ENCODE data around the gene DOCK1. TPM values are rescaled to one million over a fixed set of nuclear protein-coding genes. Genes with fewer than 3 reads are reported as not detected.

Gene DOCK1
- total RNA-seq, 1 donor from 2014 or later, result 16.8 TPM

DNA sequence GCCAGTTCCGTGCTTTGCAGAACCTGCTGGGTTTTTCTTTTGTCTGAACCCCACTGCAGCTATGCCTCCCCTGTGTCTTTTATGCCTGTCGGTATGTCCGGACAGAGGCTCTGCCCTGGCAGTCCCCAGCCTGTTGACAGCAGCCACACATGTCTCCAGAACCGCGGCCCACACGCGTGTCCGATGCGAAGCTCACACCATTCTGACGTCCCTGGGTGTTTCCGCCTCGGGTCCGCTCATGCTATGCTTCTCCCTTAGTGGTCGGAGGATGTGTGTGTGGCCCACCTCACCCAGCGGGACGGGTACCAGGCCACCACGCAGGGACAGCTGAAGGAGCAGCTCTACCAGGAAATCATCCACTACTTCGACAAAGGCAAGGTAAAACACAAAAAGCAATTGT is 479.3 kb downstream of the DOCK1 start:
- no peaks in the 10 kb centered on the region for H3K27me3 ChIP-seq (ENCODE audit: low read depth)
- intact Hi-C loops (cut with micrococcal nuclease), result no loop called here
- H3K9me3 ChIP-seq (replicated peaks), result no peaks in the 10 kb centered on the region

GRCh38 chr10:127385066-127385465 is 479.8 kb downstream of the DOCK1 start:
- DNase-seq, result no peak
- Histone ChIP-seq H3K27ac (replicated peaks) (no peak overlapping the region), H3K27me3 (ENCODE audit: low read depth) (no peaks in the 10 kb centered on the region), H3K36me3 (peaks cover 57% of the 10 kb centered on the region), H3K9me3 (replicated peaks) (no peaks in the 10 kb centered on the region), H3K4me1 (no peaks in the 10 kb centered on the region), H3K4me3 (no peak overlapping the region)
- TF ChIP-seq, protein P1, sequence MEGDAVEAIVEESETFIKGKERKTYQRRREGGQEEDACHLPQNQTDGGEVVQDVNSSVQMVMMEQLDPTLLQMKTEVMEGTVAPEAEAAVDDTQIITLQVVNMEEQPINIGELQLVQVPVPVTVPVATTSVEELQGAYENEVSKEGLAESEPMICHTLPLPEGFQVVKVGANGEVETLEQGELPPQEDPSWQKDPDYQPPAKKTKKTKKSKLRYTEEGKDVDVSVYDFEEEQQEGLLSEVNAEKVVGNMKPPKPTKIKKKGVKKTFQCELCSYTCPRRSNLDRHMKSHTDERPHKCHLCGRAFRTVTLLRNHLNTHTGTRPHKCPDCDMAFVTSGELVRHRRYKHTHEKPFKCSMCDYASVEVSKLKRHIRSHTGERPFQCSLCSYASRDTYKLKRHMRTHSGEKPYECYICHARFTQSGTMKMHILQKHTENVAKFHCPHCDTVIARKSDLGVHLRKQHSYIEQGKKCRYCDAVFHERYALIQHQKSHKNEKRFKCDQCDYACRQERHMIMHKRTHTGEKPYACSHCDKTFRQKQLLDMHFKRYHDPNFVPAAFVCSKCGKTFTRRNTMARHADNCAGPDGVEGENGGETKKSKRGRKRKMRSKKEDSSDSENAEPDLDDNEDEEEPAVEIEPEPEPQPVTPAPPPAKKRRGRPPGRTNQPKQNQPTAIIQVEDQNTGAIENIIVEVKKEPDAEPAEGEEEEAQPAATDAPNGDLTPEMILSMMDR (IDR thresholded peaks at IDR 0.05; ENCODE audit: borderline replicate concordance), result no peak
- intact Hi-C loops (cut with micrococcal nuclease), result no loop called here

More for the DNA sequence above, 479.3 kb downstream of the DOCK1 start:
- H3K4me1 ChIP-seq, result no peaks in the 10 kb centered on the region
- H3K36me3 ChIP-seq, result peaks cover 52% of the 10 kb centered on the region
- TF ChIP-seq, protein P1 (IDR thresholded peaks at IDR 0.05; ENCODE audit: borderline replicate concordance), result no peak
- H3K27ac ChIP-seq (replicated peaks), result no peak overlapping the region
- no peak for DNase-seq
- no peak overlapping the region for H3K4me3 ChIP-seq

GRCh38 chr10:127386606-127387327 is 481.5 kb downstream of the DOCK1 start:
- Histone ChIP-seq H3K4me1 (no peaks in the 10 kb centered on the region), H3K27me3 (ENCODE audit: low read depth) (no peaks in the 10 kb centered on the region), H3K4me3 (no peak overlapping the region), H3K36me3 (peaks cover 62% of the 10 kb centered on the region), H3K27ac (replicated peaks) (no peak overlapping the region), H3K9me3 (replicated peaks) (no peaks in the 10 kb centered on the region)
- TF ChIP-seq, protein P1 (IDR thresholded peaks at IDR 0.05; ENCODE audit: borderline replicate concordance), result no peak
- no peak for DNase-seq
- intact Hi-C loops (cut with micrococcal nuclease), result no loop called here

DNA sequence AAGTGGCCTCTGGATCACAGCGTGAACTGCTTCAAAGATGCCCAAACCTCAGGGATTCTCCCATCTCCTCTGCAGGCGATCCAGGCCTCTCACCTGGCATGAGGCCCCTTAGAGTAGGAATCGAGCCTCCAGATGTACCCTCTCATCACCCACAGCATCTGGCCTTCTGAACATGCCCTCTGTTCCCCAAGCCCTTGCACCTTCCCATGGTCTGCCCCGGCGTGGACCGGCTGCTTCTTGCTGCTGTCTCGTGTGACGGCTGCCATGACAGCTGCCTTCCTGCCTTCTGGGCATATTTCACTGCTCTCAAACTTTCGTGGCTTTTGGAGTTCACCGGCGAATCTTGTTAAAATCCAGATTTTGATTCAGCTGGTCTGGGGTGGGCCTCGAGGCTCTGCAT is 486.6 kb downstream of the DOCK1 start:
- Histone ChIP-seq H3K27ac (replicated peaks) (no peak overlapping the region), H3K9me3 (replicated peaks) (no peaks in the 10 kb centered on the region), H3K36me3 (peaks cover 32% of the 10 kb centered on the region), H3K4me1 (no peaks in the 10 kb centered on the region), H3K27me3 (ENCODE audit: low read depth) (no peaks in the 10 kb centered on the region), H3K4me3 (no peak overlapping the region)
- intact Hi-C loops (cut with micrococcal nuclease), result no loop called here
- DNase-seq, result no peak
- TF ChIP-seq, protein P1 (IDR thresholded peaks at IDR 0.05; ENCODE audit: borderline replicate concordance), result no peak

- Histone ChIP-seq H3K9me3 (replicated peaks) (no peaks in the 10 kb centered on the region), H3K27me3 (ENCODE audit: low read depth) (no peaks in the 10 kb centered on the region), H3K27ac (replicated peaks) (no peak overlapping the region), H3K4me3 (no peak overlapping the region), H3K4me1 (no peaks in the 10 kb centered on the region), H3K36me3 (peaks cover 32% of the 10 kb centered on the region)
- TF ChIP-seq, protein P1 (IDR thresholded peaks at IDR 0.05; ENCODE audit: borderline replicate concordance), result no peak
- no peak for DNase-seq
- intact Hi-C loops (cut with micrococcal nuclease), result no loop called here
These were observed 487.4 kb downstream of the DOCK1 start for GRCh38 chr10:127392351-127393235.

Measured in left ventricle myocardium inferior (tissue), 1 donor.